ENCODE results near the gene DNAH8.

DNAH8 gene

DNA sequence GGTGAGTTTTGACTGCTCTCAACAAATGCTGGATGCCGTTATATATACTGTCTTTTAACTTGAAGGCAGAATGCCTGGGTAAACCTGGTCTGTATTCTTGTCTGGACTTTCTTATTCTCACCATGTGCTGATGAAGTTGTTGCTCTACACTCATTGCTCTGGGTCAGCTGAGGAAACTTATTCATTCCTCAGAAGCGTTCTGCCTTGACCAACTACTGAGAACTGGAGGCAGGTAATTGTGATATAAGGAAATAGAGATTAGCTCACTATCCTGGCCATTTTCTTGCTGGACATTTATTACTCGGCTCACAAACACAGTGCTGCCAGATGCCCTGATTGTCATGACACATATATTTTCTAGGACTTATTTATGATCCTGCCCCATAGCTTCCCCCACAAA is 103.6 kb downstream of the DNAH8 start:
- Histone ChIP-seq H3K27me3 (ENCODE audit: control insufficient read depth in 1 of 2, insufficient read depth in 2 of 2, low read length in 2 of 2) (peaks cover 0 to 4% of the 10 kb centered on the region in 2 donors), H3K4me3 (ENCODE audit: low read depth in 1 of 2, low read length in 2 of 2) (no peak overlapping the region), H3K36me3 (ENCODE audit: insufficient read depth, low read length) (no peaks in the 10 kb centered on the region), H3K27ac (ENCODE audit: low read depth, low read length) (no peak overlapping the region), H3K4me1 (ENCODE audit: insufficient read depth, low read length) (no peaks in the 10 kb centered on the region), H3K9ac (ENCODE audit: low read length) (no peak overlapping the region), H3K9me3 (ENCODE audit: low read length) (no peaks in the 10 kb centered on the region)

DNA sequence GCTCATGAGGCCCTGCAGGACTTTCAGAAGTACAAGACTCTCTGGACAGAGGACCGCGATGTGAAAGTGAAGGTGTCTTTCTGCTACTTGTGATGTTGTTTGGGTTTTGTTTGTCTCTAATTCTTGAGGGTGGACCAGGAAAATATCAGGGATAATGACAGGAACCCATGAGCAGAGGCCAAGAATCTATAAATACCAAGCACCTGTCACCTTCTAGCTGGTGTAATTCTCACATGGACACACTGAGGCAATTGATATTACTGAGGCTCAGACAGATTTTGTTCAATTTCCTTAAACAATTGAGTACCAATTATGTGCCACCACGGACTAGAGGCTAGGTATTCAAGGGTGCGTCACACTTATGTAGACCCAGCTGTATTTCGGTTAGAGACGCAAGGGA is 107.9 kb downstream of the DNAH8 start:
- Histone ChIP-seq H3K9ac (ENCODE audit: low read length) (no peak overlapping the region), H3K4me3 (ENCODE audit: low read depth in 1 of 2, low read length in 2 of 2) (no peak overlapping the region), H3K36me3 (ENCODE audit: insufficient read depth, low read length) (no peaks in the 10 kb centered on the region), H3K27ac (ENCODE audit: low read depth, low read length) (no peak overlapping the region), H3K4me1 (ENCODE audit: insufficient read depth, low read length) (no peaks in the 10 kb centered on the region), H3K9me3 (ENCODE audit: low read length) (no peaks in the 10 kb centered on the region), H3K27me3 (ENCODE audit: control insufficient read depth in 1 of 2, insufficient read depth in 2 of 2, low read length in 2 of 2) (no peaks in the 10 kb centered on the region)

GRCh38 chr6:38824243-38824894 is 109.3 kb downstream of the DNAH8 start:
- Histone ChIP-seq H3K27me3 (ENCODE audit: control insufficient read depth in 1 of 2, insufficient read depth in 2 of 2, low read length in 2 of 2) (no peaks in the 10 kb centered on the region), H3K9ac (ENCODE audit: low read length) (no peak overlapping the region), H3K27ac (ENCODE audit: low read depth, low read length) (no peak overlapping the region), H3K4me3 (ENCODE audit: low read depth in 1 of 2, low read length in 2 of 2) (no peak overlapping the region), H3K36me3 (ENCODE audit: insufficient read depth, low read length) (no peaks in the 10 kb centered on the region), H3K4me1 (ENCODE audit: insufficient read depth, low read length) (no peaks in the 10 kb centered on the region), H3K9me3 (ENCODE audit: low read length) (no peaks in the 10 kb centered on the region)

- H3K27me3 ChIP-seq (ENCODE audit: control insufficient read depth in 1 of 2, insufficient read depth in 2 of 2, low read length in 2 of 2), result no peaks in the 10 kb centered on the region
- H3K4me1 ChIP-seq (ENCODE audit: insufficient read depth, low read length), result no peaks in the 10 kb centered on the region
- no peak overlapping the region for H3K4me3 ChIP-seq (ENCODE audit: low read depth in 1 of 2, low read length in 2 of 2)
- no peak overlapping the region for H3K9ac ChIP-seq (ENCODE audit: low read length)
- no peaks in the 10 kb centered on the region for H3K9me3 ChIP-seq (ENCODE audit: low read length)
- no peaks in the 10 kb centered on the region for H3K36me3 ChIP-seq (ENCODE audit: insufficient read depth, low read length)
- H3K27ac ChIP-seq (ENCODE audit: low read depth, low read length), result no peak overlapping the region
These were observed 111.9 kb downstream of the DNAH8 start for GRCh38 chr6:38827024-38827423.

DNA sequence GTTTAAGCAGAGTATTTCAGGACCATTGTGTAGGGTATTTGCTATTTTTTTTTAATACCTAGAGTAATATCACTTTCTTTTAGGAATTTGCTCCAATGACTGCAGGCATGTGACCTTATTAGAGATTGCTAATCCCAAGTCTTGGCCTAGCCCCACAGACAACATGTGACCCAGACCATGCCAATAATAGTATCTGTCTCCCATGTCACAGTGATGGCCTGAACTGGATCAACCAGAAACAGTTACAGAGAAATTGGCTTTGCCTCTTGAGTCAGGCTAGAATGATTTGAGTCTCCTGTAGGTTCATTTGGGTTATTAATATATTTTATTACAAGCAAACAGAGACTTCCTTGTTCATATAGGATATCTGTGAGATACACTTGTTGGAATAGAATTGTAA is 116.8 kb downstream of the DNAH8 start:
- H3K4me3 ChIP-seq (ENCODE audit: low read depth in 1 of 2, low read length in 2 of 2), result no peak overlapping the region

GRCh38 chr6:38833320-38833719 is 118.2 kb downstream of the DNAH8 start:
- Histone ChIP-seq H3K4me1 (ENCODE audit: insufficient read depth, low read length) (no peaks in the 10 kb centered on the region), H3K27me3 (ENCODE audit: control insufficient read depth in 1 of 2, insufficient read depth in 2 of 2, low read length in 2 of 2) (no peaks in the 10 kb centered on the region), H3K4me3 (ENCODE audit: low read depth in 1 of 2, low read length in 2 of 2) (no peak overlapping the region), H3K9me3 (ENCODE audit: low read length) (no peaks in the 10 kb centered on the region), H3K27ac (ENCODE audit: low read depth, low read length) (no peak overlapping the region), H3K36me3 (ENCODE audit: insufficient read depth, low read length) (no peaks in the 10 kb centered on the region), H3K9ac (ENCODE audit: low read length) (no peak overlapping the region)

More for the DNA sequence above, 116.8 kb downstream of the DNAH8 start:
- no peak overlapping the region for H3K27ac ChIP-seq (ENCODE audit: low read depth, low read length)
- H3K9me3 ChIP-seq (ENCODE audit: low read length), result no peaks in the 10 kb centered on the region
- H3K36me3 ChIP-seq (ENCODE audit: insufficient read depth, low read length), result no peaks in the 10 kb centered on the region
- H3K4me1 ChIP-seq (ENCODE audit: insufficient read depth, low read length), result no peaks in the 10 kb centered on the region
- no peaks in the 10 kb centered on the region for H3K27me3 ChIP-seq (ENCODE audit: control insufficient read depth in 1 of 2, insufficient read depth in 2 of 2, low read length in 2 of 2)
- H3K9ac ChIP-seq (ENCODE audit: low read length), result no peak overlapping the region

DNA sequence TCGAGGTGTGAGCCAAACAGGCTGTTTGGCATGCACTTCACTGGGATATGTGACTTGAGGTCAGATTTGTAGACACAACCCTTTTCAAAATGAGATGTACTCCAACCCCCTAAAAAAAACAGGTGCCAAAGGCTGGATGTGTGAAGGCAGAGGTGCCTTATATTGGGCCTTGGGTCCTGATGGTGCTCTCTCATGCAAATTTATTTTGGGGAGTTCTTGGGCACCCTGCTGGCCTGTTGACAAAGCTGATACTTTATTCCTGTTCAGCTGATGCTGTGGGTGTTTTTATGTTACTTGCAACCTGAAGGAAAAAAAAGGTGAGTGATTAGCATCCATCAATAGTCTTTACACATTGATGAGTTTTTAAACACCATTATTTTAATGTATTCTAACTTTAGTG is 121.5 kb downstream of the DNAH8 start:
- Histone ChIP-seq H3K9ac (ENCODE audit: low read length) (no peak overlapping the region), H3K9me3 (ENCODE audit: low read length) (no peaks in the 10 kb centered on the region), H3K4me3 (ENCODE audit: low read depth in 1 of 2, low read length in 2 of 2) (no peak overlapping the region), H3K27me3 (ENCODE audit: control insufficient read depth in 1 of 2, insufficient read depth in 2 of 2, low read length in 2 of 2) (no peaks in the 10 kb centered on the region), H3K36me3 (ENCODE audit: insufficient read depth, low read length) (no peaks in the 10 kb centered on the region), H3K27ac (ENCODE audit: low read depth, low read length) (no peak overlapping the region), H3K4me1 (ENCODE audit: insufficient read depth, low read length) (no peaks in the 10 kb centered on the region)

DNA sequence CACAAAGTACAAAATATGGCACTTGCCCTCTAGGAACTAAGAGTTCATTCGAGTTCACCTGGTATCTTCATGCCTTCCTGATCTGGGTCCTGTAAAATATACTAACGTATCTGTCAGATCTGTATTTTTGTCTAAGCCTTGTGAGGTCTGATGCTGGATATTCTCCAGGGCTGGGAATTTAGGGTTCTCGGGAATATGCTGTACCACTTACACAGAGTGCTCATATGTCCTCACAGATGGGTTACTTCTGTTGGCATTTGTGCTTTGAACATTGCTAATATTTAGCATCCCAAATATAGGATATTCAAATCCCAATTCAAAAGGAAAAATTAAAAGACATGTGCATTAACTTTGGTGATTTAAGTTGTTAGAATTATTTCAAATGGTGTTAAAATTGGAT is 122.0 kb downstream of the DNAH8 start:
- Histone ChIP-seq H3K36me3 (ENCODE audit: insufficient read depth, low read length) (no peaks in the 10 kb centered on the region), H3K4me1 (ENCODE audit: insufficient read depth, low read length) (no peaks in the 10 kb centered on the region), H3K27ac (ENCODE audit: low read depth, low read length) (no peak overlapping the region), H3K9ac (ENCODE audit: low read length) (no peak overlapping the region), H3K4me3 (ENCODE audit: low read depth in 1 of 2, low read length in 2 of 2) (no peak overlapping the region), H3K9me3 (ENCODE audit: low read length) (no peaks in the 10 kb centered on the region), H3K27me3 (ENCODE audit: control insufficient read depth in 1 of 2, insufficient read depth in 2 of 2, low read length in 2 of 2) (no peaks in the 10 kb centered on the region)

DNA sequence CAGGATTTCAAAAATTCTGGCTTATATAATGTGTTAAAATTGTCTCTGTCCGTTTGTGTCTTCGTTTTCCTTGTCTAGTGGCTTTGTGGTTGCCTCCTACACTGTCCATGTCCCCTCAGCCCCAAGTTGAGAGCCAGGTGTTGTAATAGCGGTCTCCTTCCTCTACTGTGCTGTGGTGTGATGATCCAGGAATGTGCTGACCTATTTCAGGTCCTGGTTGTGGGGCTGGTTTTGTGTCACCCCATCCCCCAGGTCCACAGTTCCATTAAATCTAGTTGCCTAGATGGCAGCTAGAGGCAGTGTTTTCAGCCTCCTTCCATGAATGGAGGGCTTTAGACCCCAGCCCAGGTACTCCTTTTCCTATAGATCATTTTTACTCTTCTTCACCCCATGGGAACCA is 128.7 kb downstream of the DNAH8 start:
- H3K36me3 ChIP-seq (ENCODE audit: insufficient read depth, low read length), result no peaks in the 10 kb centered on the region
- no peak overlapping the region for H3K9ac ChIP-seq (ENCODE audit: low read length)
- no peaks in the 10 kb centered on the region for H3K27me3 ChIP-seq (ENCODE audit: control insufficient read depth in 1 of 2, insufficient read depth in 2 of 2, low read length in 2 of 2)
- H3K4me3 ChIP-seq (ENCODE audit: low read depth in 1 of 2, low read length in 2 of 2), result no peak overlapping the region
- no peaks in the 10 kb centered on the region for H3K9me3 ChIP-seq (ENCODE audit: low read length)
- no peak overlapping the region for H3K27ac ChIP-seq (ENCODE audit: low read depth, low read length)
- no peaks in the 10 kb centered on the region for H3K4me1 ChIP-seq (ENCODE audit: insufficient read depth, low read length)

- H3K9me3 ChIP-seq (ENCODE audit: low read length), result no peaks in the 10 kb centered on the region
- no peak overlapping the region for H3K4me3 ChIP-seq (ENCODE audit: low read depth in 1 of 2, low read length in 2 of 2)
- H3K9ac ChIP-seq (ENCODE audit: low read length), result no peak overlapping the region
- H3K27me3 ChIP-seq (ENCODE audit: control insufficient read depth in 1 of 2, insufficient read depth in 2 of 2, low read length in 2 of 2), result no peaks in the 10 kb centered on the region
- no peaks in the 10 kb centered on the region for H3K4me1 ChIP-seq (ENCODE audit: insufficient read depth, low read length)
- H3K27ac ChIP-seq (ENCODE audit: low read depth, low read length), result no peak overlapping the region
- H3K36me3 ChIP-seq (ENCODE audit: insufficient read depth, low read length), result no peaks in the 10 kb centered on the region
These were observed 130.8 kb downstream of the DNAH8 start for GRCh38 chr6:38845931-38846330.

DNA sequence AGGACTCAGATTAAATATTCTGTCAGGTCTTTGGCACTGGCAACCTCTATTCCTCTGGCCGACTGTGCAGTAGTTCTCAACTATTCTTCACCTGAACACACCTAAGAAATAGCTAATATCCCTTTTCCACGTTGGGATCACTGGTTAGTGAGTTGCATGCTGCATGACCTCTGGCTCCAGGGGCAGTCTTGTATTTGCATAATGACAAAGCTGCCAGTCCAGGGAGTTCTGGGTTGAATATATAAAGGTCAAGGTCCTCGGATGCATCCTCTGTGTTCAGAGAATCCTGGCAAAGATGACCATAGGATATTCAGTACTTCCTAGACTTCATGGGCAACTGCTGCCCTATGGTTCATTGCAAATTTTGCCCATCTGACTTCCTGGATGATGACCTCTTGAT is 131.2 kb downstream of the DNAH8 start:
- no peak overlapping the region for H3K4me3 ChIP-seq (ENCODE audit: low read depth in 1 of 2, low read length in 2 of 2)
- H3K27me3 ChIP-seq (ENCODE audit: control insufficient read depth in 1 of 2, insufficient read depth in 2 of 2, low read length in 2 of 2), result no peaks in the 10 kb centered on the region
- H3K4me1 ChIP-seq (ENCODE audit: insufficient read depth, low read length), result no peaks in the 10 kb centered on the region
- H3K9me3 ChIP-seq (ENCODE audit: low read length), result no peaks in the 10 kb centered on the region
- H3K36me3 ChIP-seq (ENCODE audit: insufficient read depth, low read length), result no peaks in the 10 kb centered on the region
- H3K27ac ChIP-seq (ENCODE audit: low read depth, low read length), result no peak overlapping the region
- H3K9ac ChIP-seq (ENCODE audit: low read length), result no peak overlapping the region

DNA sequence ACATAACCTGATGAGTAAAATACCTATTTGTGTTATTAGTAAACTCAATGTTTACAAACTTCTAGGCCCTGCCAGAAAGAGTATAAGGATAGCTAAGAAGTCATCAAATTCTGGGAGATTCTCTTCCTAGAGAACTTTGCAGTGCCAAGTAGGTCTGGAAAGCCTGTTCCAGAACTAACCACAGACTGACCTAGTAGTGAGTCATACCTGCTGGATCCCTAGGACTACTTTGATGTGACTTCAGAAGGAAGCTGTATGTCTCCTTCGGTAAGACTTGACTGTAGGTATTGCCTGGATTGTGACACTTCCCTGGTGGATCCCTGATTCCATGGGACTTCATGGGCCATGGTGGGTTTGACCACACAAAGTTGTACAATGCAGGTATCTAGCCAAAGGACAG is 131.7 kb downstream of the DNAH8 start:
- no peak overlapping the region for H3K9ac ChIP-seq (ENCODE audit: low read length)

More for the DNA sequence above, 131.7 kb downstream of the DNAH8 start:
- no peaks in the 10 kb centered on the region for H3K4me1 ChIP-seq (ENCODE audit: insufficient read depth, low read length)
- H3K4me3 ChIP-seq (ENCODE audit: low read depth in 1 of 2, low read length in 2 of 2), result no peak overlapping the region
- no peak overlapping the region for H3K27ac ChIP-seq (ENCODE audit: low read depth, low read length)
- H3K9me3 ChIP-seq (ENCODE audit: low read length), result no peaks in the 10 kb centered on the region
- no peaks in the 10 kb centered on the region for H3K36me3 ChIP-seq (ENCODE audit: insufficient read depth, low read length)
- no peaks in the 10 kb centered on the region for H3K27me3 ChIP-seq (ENCODE audit: control insufficient read depth in 1 of 2, insufficient read depth in 2 of 2, low read length in 2 of 2)

All from muscle layer of colon (tissue), 2 donors.